HG03103 (cell line): Measurements from ENCODE around the gene RHBG.
A peak's percentile ranks its signal among the peaks of the same experiment; 100 is the strongest.
"Not testable (repeated sequence)": the region's sequence is repeated elsewhere in the genome, so short reads cannot be mapped to it uniquely, and the experiment has no call there.

Experiments used
- ATAC-seq: cut with Tn5 transposase; IDR thresholded peaks from one replicate; pipeline ENCODE4 v1.9.1; 2021; ENCODE audit warnings: low read depth; ENCODE audit not compliant: unreplicated experiment

The RHBG gene

DNA sequence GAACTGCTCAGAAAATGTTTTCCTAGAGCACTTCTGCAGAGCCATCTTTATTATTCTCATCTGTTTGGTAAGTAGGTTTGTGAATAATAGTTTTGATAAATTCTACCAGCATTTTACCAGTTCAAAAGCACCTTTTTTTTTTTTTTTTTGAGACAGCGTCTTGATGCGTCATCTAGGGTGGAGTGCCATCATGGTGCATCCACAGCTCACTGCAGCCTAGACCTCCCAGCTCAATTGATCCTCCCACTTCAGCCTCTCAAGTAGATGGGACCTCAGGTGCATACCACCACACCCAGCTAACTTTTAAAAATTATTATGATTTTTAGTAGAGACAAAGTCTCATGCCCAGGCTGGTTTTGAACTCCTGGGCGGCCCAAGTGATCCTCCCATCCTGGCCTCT is 9.8 kb upstream of the RHBG start:
- no peak for ATAC-seq

DNA sequence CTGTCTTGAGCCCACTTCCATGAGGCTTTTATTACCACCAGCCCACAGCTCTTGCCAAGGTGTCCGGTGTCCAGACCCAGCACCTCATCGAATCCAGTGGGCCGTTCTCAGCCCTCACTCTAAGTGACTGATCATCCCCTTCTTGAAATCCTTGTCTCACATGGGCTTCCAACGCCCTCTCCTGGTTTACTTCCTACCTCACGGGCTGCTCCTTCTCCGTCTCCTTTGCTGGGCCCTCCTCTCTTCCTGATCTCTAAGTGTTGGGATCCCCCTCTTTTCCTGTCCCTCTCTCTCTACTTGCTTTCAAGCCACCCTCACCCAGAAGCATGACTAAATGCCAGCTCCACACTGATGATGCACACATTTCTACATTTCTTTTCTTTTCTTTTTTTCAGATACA is 9.0 kb upstream of the RHBG start:
- no peak for ATAC-seq

DNA sequence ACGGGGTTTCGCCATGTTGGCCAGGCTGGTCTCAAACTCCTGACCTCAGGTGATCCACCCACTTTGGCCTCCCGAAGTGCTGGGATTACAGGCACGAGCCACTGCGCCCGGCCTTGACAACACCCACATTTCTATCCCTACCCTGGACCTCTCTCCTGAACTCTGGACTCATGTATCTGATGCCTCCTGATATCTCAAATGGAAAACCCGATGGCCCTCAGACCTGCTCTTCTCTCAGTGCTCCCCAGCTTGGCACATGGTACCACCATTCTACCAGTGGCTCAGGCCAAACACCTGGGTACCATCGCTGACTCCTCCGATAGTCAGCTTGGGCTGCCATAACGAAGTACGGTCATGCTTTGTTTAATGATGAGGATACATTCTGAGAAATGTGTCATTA is 8.5 kb upstream of the RHBG start:
- no peak for ATAC-seq

- no peak for ATAC-seq
Measured at GRCh38 chr1:156365754-156366153, 3.3 kb upstream of the RHBG start.

GRCh38 chr1:156366378-156367166 is 2.4 kb upstream of the RHBG start:
- no peak for ATAC-seq

GRCh38 chr1:156367383-156368156 is 1.4 kb upstream of the RHBG start:
- no peak for ATAC-seq

- ATAC-seq = no peak
Measured at GRCh38 chr1:156368157-156368658, 803 bp upstream of the RHBG start.

DNA sequence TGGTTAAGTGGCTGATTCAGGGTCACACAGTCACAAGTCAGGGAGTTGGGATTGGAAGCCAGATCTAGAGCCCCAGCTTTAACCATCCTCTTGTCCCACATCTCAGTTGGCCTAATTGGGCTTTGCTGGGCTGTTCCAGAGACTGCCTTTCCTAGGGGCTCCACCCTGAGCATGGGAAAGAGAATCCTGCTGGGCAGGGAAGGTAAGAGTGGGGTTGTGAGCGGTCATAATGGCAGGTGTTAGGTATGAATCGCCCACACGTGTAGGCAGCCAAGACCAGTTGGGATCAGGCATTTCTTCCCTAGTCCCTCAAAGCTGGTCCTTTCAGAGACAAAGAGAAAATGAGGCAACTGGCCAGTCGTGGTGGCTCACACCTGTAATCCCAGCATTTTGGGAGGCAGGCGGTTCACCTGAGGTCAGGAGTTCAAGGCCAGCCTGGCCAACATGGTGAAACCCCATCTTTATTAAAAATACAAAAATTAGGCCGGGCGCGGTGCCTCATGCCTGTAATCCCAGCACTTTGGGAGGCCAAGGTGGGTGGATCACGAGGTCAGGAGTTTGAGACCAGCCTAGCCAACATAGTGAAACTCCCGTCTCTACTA is 775 bp downstream of the RHBG start:
- not testable (repeated sequence) for ATAC-seq

GRCh38 chr1:156371553-156372264 is 2.7 kb downstream of the RHBG start:
- no peak for ATAC-seq

DNA sequence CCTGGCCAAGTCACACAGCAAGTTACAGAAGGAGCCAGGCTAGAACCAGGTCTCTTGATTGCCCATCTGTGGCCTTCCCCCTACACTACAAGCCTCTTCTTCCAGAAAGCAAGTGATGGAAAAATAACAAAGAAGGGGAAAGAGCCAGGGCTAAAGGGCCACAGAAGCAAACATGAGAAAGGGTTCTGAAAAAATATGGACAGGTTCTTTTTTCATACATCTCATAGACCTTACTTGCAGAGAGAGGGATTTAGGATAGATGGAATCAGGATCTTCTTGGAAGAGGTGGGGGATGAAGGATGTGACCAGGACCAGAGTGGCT is 3.2 kb downstream of the RHBG start:
- ATAC-seq = no peak

DNA sequence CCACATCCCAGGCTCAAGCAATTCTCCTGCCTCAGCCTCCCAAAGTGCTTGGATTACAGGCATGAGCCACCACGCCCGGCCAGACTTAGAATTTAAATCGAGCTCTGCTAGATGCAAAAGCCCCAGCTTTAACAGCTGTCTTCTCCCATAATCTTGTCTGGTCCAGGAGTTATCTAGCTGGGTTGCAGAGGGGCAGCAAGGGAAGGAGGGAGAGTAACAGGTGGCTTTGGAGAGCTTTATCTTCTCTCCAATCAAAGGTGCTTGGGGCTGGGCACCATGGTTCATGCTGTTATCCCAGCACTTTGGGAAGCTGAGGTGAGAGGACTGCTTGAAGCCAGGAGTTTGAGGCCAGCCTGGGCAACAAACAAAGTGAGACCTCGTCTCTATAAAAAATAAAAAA is 3.9 kb downstream of the RHBG start:
- no peak for ATAC-seq

DNA sequence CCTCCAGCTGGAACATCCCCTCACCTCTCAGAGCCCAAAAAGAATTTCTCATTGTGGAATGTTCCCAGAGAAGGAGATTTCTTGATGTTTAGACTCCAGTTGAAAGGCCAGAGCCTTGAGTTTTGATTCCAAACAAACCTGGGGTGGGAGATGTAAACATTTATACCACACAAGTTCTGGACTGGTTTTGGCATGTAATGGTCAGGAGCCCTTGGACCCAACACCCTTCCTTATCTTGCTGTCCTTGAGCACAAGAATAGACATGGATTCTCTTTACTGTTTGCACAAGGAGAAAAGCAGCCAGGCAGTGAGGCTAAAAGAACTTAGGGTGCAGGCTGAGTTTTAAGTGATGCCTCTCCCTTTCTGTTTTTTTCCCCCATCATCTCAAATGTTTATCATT is 4.5 kb downstream of the RHBG start:
- no peak for ATAC-seq

- ATAC-seq = no peak
Measured at GRCh38 chr1:156376146-156376545, 7.1 kb downstream of the RHBG start.

DNA sequence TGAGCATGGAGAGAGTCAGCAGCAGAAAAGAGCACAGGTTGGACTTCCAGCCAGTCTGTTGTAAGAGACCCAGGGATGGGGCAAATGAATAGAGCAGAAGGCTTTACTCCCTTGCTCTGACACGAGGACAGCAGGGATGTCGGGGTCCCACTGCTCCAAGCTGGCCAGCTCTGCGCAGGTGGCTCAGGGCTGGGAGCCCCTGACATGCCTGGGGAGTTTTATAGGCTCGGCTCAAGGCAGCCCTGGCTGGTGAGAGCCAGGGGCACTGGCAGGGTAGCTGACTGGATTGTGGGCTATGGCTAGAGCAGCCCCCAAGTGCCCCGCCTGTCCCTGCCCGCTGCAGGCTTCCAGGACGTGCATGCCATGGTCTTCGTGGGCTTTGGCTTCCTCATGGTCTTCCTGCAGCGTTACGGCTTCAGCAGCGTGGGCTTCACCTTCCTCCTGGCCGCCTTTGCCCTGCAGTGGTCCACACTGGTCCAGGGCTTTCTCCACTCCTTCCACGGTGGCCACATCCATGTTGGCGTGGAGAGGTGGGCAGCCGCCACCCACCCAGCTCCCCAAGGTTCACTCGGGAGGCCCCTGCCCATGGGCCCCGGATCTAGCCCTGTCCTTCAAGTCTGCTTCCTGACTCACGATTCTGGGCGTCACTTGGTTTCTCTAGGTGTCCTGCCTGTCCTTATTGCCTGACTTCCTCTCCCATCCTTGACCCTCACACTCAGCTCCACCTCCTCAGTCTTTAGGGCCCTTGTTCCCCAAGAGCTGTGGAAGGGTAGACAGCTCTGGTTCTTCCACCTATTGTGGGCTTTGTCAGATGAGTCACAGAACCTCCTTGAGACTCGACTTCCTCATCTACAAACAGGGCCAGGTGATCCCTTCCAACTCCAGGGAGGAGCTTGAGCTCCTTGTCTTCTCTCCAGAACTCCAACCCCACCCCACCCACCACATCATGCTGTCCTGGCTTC is 8.2 kb downstream of the RHBG start:
- no peak for ATAC-seq

DNA sequence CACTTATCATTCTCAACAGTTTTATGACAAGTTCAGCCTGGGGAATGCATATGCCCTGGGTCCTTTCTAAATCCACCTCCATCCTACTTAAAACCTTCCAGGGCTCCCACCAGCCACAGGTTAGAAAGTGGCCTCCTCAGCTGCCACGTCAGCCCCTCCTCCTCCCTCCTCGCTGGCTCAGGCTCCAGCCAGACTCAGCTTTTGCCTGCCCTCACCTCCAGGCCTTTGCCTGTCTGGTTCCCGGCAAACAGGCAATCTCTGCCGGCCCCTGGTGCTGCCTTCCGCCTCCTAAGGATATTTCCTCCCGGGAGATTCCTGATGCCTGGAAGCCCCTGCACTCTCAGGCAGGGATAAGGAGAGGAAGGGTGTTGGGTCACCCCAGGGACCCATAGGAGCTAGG is 9.5 kb downstream of the RHBG start:
- no peak for ATAC-seq

DNA sequence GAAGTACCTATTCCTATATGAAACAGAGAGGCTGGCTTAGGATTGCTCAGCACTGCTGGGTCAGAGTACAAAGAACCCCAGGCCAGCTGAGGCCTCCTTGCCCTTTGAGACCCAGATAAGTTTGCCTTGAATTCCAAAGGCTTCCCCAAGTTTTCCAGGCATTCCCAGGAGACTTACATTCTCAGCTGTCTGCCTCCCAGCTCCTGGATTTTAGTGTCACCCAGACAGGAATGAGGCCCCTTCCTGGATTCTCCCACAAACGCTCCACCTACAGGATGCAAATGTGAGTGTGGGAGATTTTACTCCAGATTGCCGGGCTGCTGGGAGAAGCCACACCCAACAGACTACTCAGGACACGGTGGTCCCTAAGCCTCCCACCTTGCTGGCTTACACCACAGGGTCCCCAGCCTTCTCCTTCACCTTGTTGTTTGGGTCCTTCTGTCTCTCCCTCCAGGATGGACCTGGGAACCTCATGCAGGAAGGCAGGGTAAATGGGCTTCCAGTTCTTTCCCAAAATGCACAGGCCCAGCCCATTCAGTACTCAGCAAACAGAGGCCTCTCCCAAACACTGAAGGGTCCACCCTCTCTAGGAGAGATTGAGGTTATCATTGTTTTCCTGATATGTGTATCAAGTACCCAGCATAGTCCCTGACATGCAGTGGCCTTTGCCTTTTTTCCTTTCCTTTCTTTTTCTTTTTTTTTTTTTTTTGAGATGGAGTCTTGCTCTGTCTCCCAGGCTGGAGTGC is 10.6 kb downstream of the RHBG start:
- no peak for ATAC-seq

DNA sequence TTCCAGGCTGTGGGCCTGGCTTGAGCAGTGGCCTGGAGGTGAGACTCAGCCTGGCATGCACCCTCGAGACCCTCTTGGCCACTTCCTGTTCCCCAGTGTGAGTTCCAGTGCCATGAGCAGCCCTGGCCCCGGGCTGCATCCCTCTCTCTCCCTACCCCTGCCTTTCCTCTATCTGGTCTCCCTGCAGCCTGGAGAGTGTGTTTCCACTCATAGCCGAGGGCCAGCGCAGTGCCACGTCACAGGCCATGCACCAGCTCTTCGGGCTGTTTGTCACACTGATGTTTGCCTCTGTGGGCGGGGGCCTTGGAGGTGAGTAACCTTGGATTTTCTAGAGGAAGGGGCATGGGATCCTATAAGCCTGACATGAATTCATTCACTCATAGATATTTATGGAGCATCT is 13.6 kb downstream of the RHBG start:
- no peak for ATAC-seq

DNA sequence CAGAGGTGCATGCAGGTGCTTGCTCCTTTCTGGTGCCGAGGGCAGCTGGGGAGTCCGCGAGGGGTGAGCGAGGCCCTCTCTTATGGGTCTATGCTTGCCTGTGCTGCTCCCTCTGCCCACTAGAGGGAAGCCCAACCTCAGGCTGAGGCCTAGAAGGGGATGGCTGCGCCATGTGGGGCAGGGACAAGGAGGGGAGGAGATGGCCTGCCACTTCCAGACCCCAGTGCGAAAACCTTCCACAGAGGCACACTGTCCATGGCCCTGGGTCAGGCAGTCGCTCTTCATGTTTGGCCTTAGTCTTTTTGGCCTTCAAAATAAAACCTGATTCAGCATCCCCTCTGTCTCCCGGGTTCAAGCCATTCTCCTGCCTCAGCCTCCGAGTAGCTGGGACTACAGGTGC is 14.0 kb downstream of the RHBG start:
- ATAC-seq = peak; percentile 65

- ATAC-seq = no peak
Measured at GRCh38 chr1:156384007-156384406, 15.0 kb downstream of the RHBG start.
